ENCODE results near the gene KIFC1. TPM values are rescaled to one million over a fixed set of nuclear protein-coding genes. Genes with fewer than 3 reads are reported as not detected.
A peak's percentile ranks its signal among the peaks of the same experiment; 100 is the strongest.

The KIFC1 gene
- total and polyA plus RNA-seq, 9 of the 15 experiments (the other 6 are each of a cell fraction or from before 2014, with no cell fraction given): 1.3 to 95.2 (median 76.9) TPM

GRCh38 chr6:33417903-33418689 lies 26.5 kb downstream of the KIFC1 start, which contains the start of gene CUTA (continued):
- TF ChIP-seq, protein P1, sequence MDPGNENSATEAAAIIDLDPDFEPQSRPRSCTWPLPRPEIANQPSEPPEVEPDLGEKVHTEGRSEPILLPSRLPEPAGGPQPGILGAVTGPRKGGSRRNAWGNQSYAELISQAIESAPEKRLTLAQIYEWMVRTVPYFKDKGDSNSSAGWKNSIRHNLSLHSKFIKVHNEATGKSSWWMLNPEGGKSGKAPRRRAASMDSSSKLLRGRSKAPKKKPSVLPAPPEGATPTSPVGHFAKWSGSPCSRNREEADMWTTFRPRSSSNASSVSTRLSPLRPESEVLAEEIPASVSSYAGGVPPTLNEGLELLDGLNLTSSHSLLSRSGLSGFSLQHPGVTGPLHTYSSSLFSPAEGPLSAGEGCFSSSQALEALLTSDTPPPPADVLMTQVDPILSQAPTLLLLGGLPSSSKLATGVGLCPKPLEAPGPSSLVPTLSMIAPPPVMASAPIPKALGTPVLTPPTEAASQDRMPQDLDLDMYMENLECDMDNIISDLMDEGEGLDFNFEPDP (CRISPR knock-in tag; IDR thresholded peaks at IDR 0.05): peak; percentile 84; the same call in 1 of the 2 replicates
- TF ChIP-seq ILF3 (IDR thresholded peaks at IDR 0.05; ENCODE audit: borderline replicate concordance) (no peak), MEF2D (tag; conservative IDR thresholded peaks at IDR 0.05; ENCODE audit: low read depth) (no peak; the same call in 1 of the 2 replicates), HSF4 (CRISPR knock-in tag; IDR thresholded peaks at IDR 0.05; ENCODE audit: borderline replicate concordance) (0 out of 2 replicates have a peak, but pooled peaks have one; percentile 68), WHSC1 (IDR thresholded peaks at IDR 0.05; ENCODE audit: low read length) (no peak), SMARCC2 (IDR thresholded peaks at IDR 0.05; ENCODE audit: low read depth) (no peak), ZNF24 (IDR thresholded peaks at IDR 0.05) (no peak), RHOXF2B (CRISPR knock-in tag; conservative IDR thresholded peaks at IDR 0.05) (peak; percentile 80; the same call in 1 of the 2 replicates), PYGO2 (tag; IDR thresholded peaks at IDR 0.05) (no peak), HDAC1 (IDR thresholded peaks at IDR 0.05) (peak in 1 of 2 experiments; percentile 97; a peak in 2 of 4 replicates), ZNF592 (IDR thresholded peaks at IDR 0.05) (peak; percentile 78; the same call in 1 of the 2 replicates), DDX20 (tag; IDR thresholded peaks at IDR 0.05; ENCODE audit: low read depth) (no peak), NCOA1 (IDR thresholded peaks at IDR 0.05; ENCODE audit: low read depth) (no peak), ZKSCAN8 (CRISPR knock-in tag; IDR thresholded peaks at IDR 0.05) (no peak), GATA2 (CRISPR knock-in tag; IDR thresholded peaks at IDR 0.05) (no peak), ESRRA (IDR thresholded peaks at IDR 0.05; ENCODE audit: borderline replicate concordance, low read depth) (peak; percentile 64), U2AF1 (optimal IDR thresholded peaks at IDR 0.05; ENCODE audit: low read depth, low read length) (no peak), GATAD2A (IDR thresholded peaks at IDR 0.05) (peak; percentile 82), CSDE1 (IDR thresholded peaks at IDR 0.05) (no peak), RBFOX2 (IDR thresholded peaks at IDR 0.05; ENCODE audit: low read depth, low read length) (peak; percentile 81), ETS2 (tag; IDR thresholded peaks at IDR 0.05; ENCODE audit: borderline replicate concordance, poor library complexity, severe bottlenecking) (no peak), SRSF3 (IDR thresholded peaks at IDR 0.05; ENCODE audit: insufficient read depth, low read length) (no peak), SIN3B (IDR thresholded peaks at IDR 0.05; ENCODE audit: low read depth) (peak; percentile 76)
